Measurements from ENCODE around the gene GZMB. TPM values are rescaled to one million over a fixed set of nuclear protein-coding genes. Genes with fewer than 3 reads are reported as not detected.

GZMB gene
- total RNA-seq, 4 donors from 2014 or later, result 2.5 to 2.6 TPM; not detected in 2

GRCh38 chr14:24613747-24614146 lies 20.2 kb downstream of the GZMB start:
- 83 to 85% methylated on average over 2 of the region's 2 CpGs for WGBS, 2 donors (ENCODE audit: low coverage in 1 of 2)
- Histone ChIP-seq H3K27ac (no peak overlapping the region), H3K4me3 (no peak overlapping the region), H3K27me3 (no peaks in the 10 kb centered on the region), H3K9me3 (no peaks in the 10 kb centered on the region), H3K36me3 (no peaks in the 10 kb centered on the region), H3K4me1 (no peaks in the 10 kb centered on the region)
- in situ Hi-C loops (cut with MboI; ENCODE audit: low pct_ligation_motif_present in 1 of 4, low pct_unique_long_range_greater_than_20kb in 1 of 4, low sequenced_read_pairs in 3 of 4) (no loop called here), intact Hi-C loops (cut with DNase I; ENCODE audit: low total_unique reads) (no loop called here)
- no peak for DNase-seq
- TF ChIP-seq EP300 (IDR thresholded peaks at IDR 0.05; ENCODE audit: low read depth) (no peak), POLR2AphosphoS5 (IDR thresholded peaks at IDR 0.05) (no peak), POLR2A (IDR thresholded peaks at IDR 0.05) (no peak)
- TF ChIP-seq, protein P1, sequence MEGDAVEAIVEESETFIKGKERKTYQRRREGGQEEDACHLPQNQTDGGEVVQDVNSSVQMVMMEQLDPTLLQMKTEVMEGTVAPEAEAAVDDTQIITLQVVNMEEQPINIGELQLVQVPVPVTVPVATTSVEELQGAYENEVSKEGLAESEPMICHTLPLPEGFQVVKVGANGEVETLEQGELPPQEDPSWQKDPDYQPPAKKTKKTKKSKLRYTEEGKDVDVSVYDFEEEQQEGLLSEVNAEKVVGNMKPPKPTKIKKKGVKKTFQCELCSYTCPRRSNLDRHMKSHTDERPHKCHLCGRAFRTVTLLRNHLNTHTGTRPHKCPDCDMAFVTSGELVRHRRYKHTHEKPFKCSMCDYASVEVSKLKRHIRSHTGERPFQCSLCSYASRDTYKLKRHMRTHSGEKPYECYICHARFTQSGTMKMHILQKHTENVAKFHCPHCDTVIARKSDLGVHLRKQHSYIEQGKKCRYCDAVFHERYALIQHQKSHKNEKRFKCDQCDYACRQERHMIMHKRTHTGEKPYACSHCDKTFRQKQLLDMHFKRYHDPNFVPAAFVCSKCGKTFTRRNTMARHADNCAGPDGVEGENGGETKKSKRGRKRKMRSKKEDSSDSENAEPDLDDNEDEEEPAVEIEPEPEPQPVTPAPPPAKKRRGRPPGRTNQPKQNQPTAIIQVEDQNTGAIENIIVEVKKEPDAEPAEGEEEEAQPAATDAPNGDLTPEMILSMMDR (IDR thresholded peaks at IDR 0.05), result no peak

DNA sequence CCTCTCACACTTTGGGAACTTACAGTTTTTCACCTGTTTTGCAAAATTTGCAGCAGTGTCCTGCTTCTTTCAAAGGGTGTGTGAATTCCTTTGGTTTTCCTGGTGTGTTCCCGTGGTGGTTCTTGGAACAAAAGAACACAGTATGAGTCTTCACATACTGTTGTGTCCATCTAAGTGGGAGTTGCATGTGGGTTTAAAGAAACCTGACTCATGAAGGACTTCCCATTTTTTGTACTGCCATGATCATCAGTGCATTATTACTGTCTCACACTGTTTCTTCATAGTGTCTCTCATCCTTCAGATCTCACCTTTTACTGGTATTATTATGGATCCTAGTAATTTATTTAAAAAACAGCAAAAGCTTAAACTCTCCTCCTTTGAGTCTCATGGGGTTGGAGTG lies 20.7 kb downstream of the GZMB start:
- intact Hi-C loops (cut with DNase I; ENCODE audit: low total_unique reads) (no loop called here), in situ Hi-C loops (cut with MboI; ENCODE audit: low pct_ligation_motif_present in 1 of 4, low pct_unique_long_range_greater_than_20kb in 1 of 4, low sequenced_read_pairs in 3 of 4) (no loop called here)
- WGBS, 2 donors (ENCODE audit: low coverage in 1 of 2), result 57 to 71% methylated on average over 1 of the region's 1 CpG
- TF ChIP-seq EP300 (IDR thresholded peaks at IDR 0.05; ENCODE audit: low read depth) (no peak), POLR2AphosphoS5 (IDR thresholded peaks at IDR 0.05) (no peak), POLR2A (IDR thresholded peaks at IDR 0.05) (no peak)
- TF ChIP-seq, protein P1 (IDR thresholded peaks at IDR 0.05), result no peak
- Histone ChIP-seq H3K4me3 (no peak overlapping the region), H3K9me3 (no peaks in the 10 kb centered on the region), H3K36me3 (no peaks in the 10 kb centered on the region), H3K27ac (no peak overlapping the region), H3K4me1 (no peaks in the 10 kb centered on the region), H3K27me3 (no peaks in the 10 kb centered on the region)
- no peak for DNase-seq

GRCh38 chr14:24612196-24612595 lies 21.8 kb downstream of the GZMB start:
- intact Hi-C loops (cut with DNase I; ENCODE audit: low total_unique reads), result no loop called here
- DNase-seq, result no peak
- Histone ChIP-seq H3K4me3 (no peak overlapping the region), H3K27ac (no peak overlapping the region), H3K4me1 (no peaks in the 10 kb centered on the region), H3K9me3 (no peaks in the 10 kb centered on the region), H3K36me3 (no peaks in the 10 kb centered on the region), H3K27me3 (no peaks in the 10 kb centered on the region)
- in situ Hi-C loops (cut with MboI; ENCODE audit: low pct_ligation_motif_present in 1 of 4, low pct_unique_long_range_greater_than_20kb in 1 of 4, low sequenced_read_pairs in 3 of 4), result no loop called here
- TF ChIP-seq, protein P1 (IDR thresholded peaks at IDR 0.05), result no peak
- TF ChIP-seq POLR2A (IDR thresholded peaks at IDR 0.05), result no peak
- no peak for TF ChIP-seq POLR2AphosphoS5 (IDR thresholded peaks at IDR 0.05)
- TF ChIP-seq EP300 (IDR thresholded peaks at IDR 0.05; ENCODE audit: low read depth), result no peak

GRCh38 chr14:24609655-24610344 lies 24.2 kb downstream of the GZMB start, which contains the start of gene GZMH:
Gene GZMH (minus strand): TSS chr14:24609685. CDS start chr14:24609613, 72 bp downstream.
- Histone ChIP-seq H3K9me3 (no peaks in the 10 kb centered on the region), H3K27ac (no peak within 1 kb of the TSS), H3K36me3 (no peaks in the 10 kb centered on the region), H3K4me1 (no peaks in the 10 kb centered on the region), H3K4me3 (no peak within 1 kb of the TSS), H3K27me3 (no peaks in the 10 kb centered on the region)
- intact Hi-C loops (cut with DNase I; ENCODE audit: low total_unique reads) (no loop called here), in situ Hi-C loops (cut with MboI; ENCODE audit: low pct_ligation_motif_present in 1 of 4, low pct_unique_long_range_greater_than_20kb in 1 of 4, low sequenced_read_pairs in 3 of 4) (no loop called here)
- DNase-seq, result no peak
- WGBS, 2 donors (ENCODE audit: low coverage in 1 of 2), result 78 to 100% methylated on average over 2 of the region's 2 CpGs
- TF ChIP-seq POLR2AphosphoS5 (IDR thresholded peaks at IDR 0.05) (no peak), EP300 (IDR thresholded peaks at IDR 0.05; ENCODE audit: low read depth) (no peak), POLR2A (IDR thresholded peaks at IDR 0.05) (no peak)
- TF ChIP-seq, protein P1 (IDR thresholded peaks at IDR 0.05), result no peak
